ENCODE results near the gene CCL17.

- no peak for TF ChIP-seq CTCF (IDR thresholded peaks at IDR 0.05)
- no peak for TF ChIP-seq POLR2A (IDR thresholded peaks at IDR 0.05)
These were observed 8.7 kb downstream of the CCL17 start for GRCh38 chr16:57413301-57413730.

Data from upper lobe of left lung (tissue), 4 donors.